GM23248 (cell line): Measurements from ENCODE around the gene IGF1R. TPM values are rescaled to one million over a fixed set of nuclear protein-coding genes. Genes with fewer than 3 reads are reported as not detected.

Source experiments
- DNase-seq: peaks from one replicate; pipeline ENCODE4 v3.0.0-alpha.2; 2015
- H2AFZ ChIP-seq: fragments of 200-600 bp; sonication (generic); 2 replicates; pipeline ENCODE4 v1.6.1; 2016; ENCODE audit warnings: antibody characterized with exemption
- H3F3A ChIP-seq: fragments of 200-600 bp; sonication (generic); 2 replicates; pipeline ENCODE4 v1.6.1; 2016; ENCODE audit warnings: mild to moderate bottlenecking, antibody characterized with exemption, mixed run types; ENCODE audit not compliant: insufficient read depth
- H3K27ac ChIP-seq: fragments of 200-600 bp; sonication (generic); 2 replicates; pipeline ENCODE4 v1.5.1; 2016; ENCODE audit warnings: mild to moderate bottlenecking
- H3K27me3 ChIP-seq: fragments of 200-600 bp; sonication (generic); replicated peaks from 2 replicates; pipeline ENCODE4 v1.6.1; 2016; ENCODE audit warnings: mild to moderate bottlenecking; ENCODE audit not compliant: insufficient read depth
- H3K36me3 ChIP-seq: fragments of 200-600 bp; sonication (generic); 2 replicates; pipeline ENCODE4 v1.6.1; 2016; ENCODE audit warnings: low read depth, mild to moderate bottlenecking
- H3K4me1 ChIP-seq: fragments of 200-600 bp; sonication (generic); 2 replicates; pipeline ENCODE4 v1.6.1; 2016; ENCODE audit warnings: mild to moderate bottlenecking; ENCODE audit not compliant: insufficient read depth
- H3K4me2 ChIP-seq: fragments of 200-600 bp; sonication (generic); one replicate; pipeline ENCODE4 v1.6.1; 2016; ENCODE audit warnings: mild to moderate bottlenecking; ENCODE audit not compliant: unreplicated experiment
- H3K4me3 ChIP-seq: fragments of 200-600 bp; sonication (generic); 2 replicates; pipeline ENCODE4 v1.5.1; 2016; ENCODE audit warnings: mild to moderate bottlenecking
- H3K79me2 ChIP-seq: fragments of 200-600 bp; sonication (generic); 2 replicates; pipeline ENCODE4 v1.6.1; 2016; ENCODE audit warnings: mild to moderate bottlenecking; ENCODE audit not compliant: insufficient read depth
- H3K9ac ChIP-seq: fragments of 200-600 bp; sonication (generic); 2 replicates; pipeline ENCODE4 v1.6.1; 2016; ENCODE audit warnings: mild to moderate bottlenecking
- H3K9me2 ChIP-seq: fragments of 200-600 bp; sonication (generic); 2 replicates; pipeline ENCODE4 v1.6.1; 2016; ENCODE audit warnings: mixed run types, mild to moderate bottlenecking, moderate library complexity; ENCODE audit not compliant: insufficient read depth
- H3K9me3 ChIP-seq: fragments of 200-600 bp; sonication (generic); one replicate; pipeline ENCODE4 v1.6.1; 2017; ENCODE audit warnings: low read depth
- H4K20me1 ChIP-seq: fragments of 200-600 bp; sonication (generic); 2 replicates; pipeline ENCODE4 v1.6.0; 2016; ENCODE audit not compliant: insufficient read depth
- EZH2 ChIP-seq: fragments of 200-600 bp; sonication (generic); IDR thresholded peaks from 2 replicates; pipeline ENCODE4 v1.6.1; 2018; ENCODE audit warnings: antibody characterized with exemption, mild to moderate bottlenecking; ENCODE audit not compliant: insufficient read depth, poor library complexity, severe bottlenecking
- EZH2phosphoT487 ChIP-seq: fragments of 200-600 bp; sonication (generic); IDR thresholded peaks from 2 replicates; pipeline ENCODE4 v1.6.1; 2018; ENCODE audit warnings: antibody characterized with exemption, moderate library complexity, mild to moderate bottlenecking, low read depth; ENCODE audit not compliant: insufficient read depth
- WGBS, 2 experiments: methylation state at CpG; one replicate each; pipeline ENCODE4 v1.1.6; 2015 to 2017; ENCODE audit warnings: low lambda C conversion rate in 2 of 2, low coverage in 1 of 2; ENCODE audit errors: missing lambda C conversion rate in 2 of 2; 5-methylcytosine and 5-hydroxymethylcytosine counted together
- in situ Hi-C: fragments of 300-500 bp; cut with MboI; formaldehyde crosslinking; loops from 2 replicates; pipeline ENCODE4 v1.15.0; 2020
- polyA plus RNA-seq: library from polyadenylated mRNA; unstranded; fragments of >200 nt; fragmentation: Nextera tagmentation; extraction: Ambion mirVana; gene quantifications from 2 replicates; pipeline ENCODE4 v1.2.1, GENCODE V29; 2016
- total RNA-seq: library from RNA; depleted of rRNA; stranded (reverse); fragments of >200 nt; shearing (Covaris generic); gene quantifications from 2 replicates; pipeline ENCODE4 v1.2.3, GENCODE V29; 2014

Gene IGF1R
- total and polyA plus RNA-seq, 2 experiments from 2014 or later, result 22.0 to 48.6 TPM

GRCh38 chr15:98779463-98780071 lies 131.2 kb downstream of the IGF1R start:
- H3K36me3 ChIP-seq, result no peaks in the 10 kb centered on the region
- H3K9me3 ChIP-seq, result no peaks in the 10 kb centered on the region
- no peak overlapping the region for H3K4me3 ChIP-seq
- H2AFZ ChIP-seq, result no peak overlapping the region
- TF ChIP-seq EZH2phosphoT487 (no peak), EZH2 (no peak)
- H3K9me2 ChIP-seq, result no peaks in the 10 kb centered on the region
- H3K4me2 ChIP-seq, result peak overlapping the region; percentile 5
- peak overlapping the region; percentile 0; the same call in 1 of the 2 replicates for H3K27ac ChIP-seq
- peaks cover 98% of the 10 kb centered on the region for H3K79me2 ChIP-seq
- 0 out of 2 replicates have a peak overlapping the region, but pooled peaks have one; percentile 31 for H3K9ac ChIP-seq
- peaks cover 26% of the 10 kb centered on the region for H3K4me1 ChIP-seq
- peaks cover 18% of the 10 kb centered on the region for H3F3A ChIP-seq
- DNase-seq, result peak; percentile 83
- in situ Hi-C loops, result no loop called here
- WGBS, 2 experiments, result 23% methylated on average over 16 of the region's 16 CpGs
- H4K20me1 ChIP-seq, result no peaks in the 10 kb centered on the region; the same call in 1 of the 2 replicates
- no peaks in the 10 kb centered on the region for H3K27me3 ChIP-seq

- Histone ChIP-seq H3K4me3 (no peak overlapping the region), H4K20me1 (no peaks in the 10 kb centered on the region; the same call in 1 of the 2 replicates), H3F3A (peaks cover 18% of the 10 kb centered on the region), H3K4me1 (peaks cover 23% of the 10 kb centered on the region), H3K27ac (no peak overlapping the region), H3K36me3 (no peaks in the 10 kb centered on the region), H2AFZ (no peak overlapping the region), H3K79me2 (peaks cover 98% of the 10 kb centered on the region), H3K9ac (no peak overlapping the region), H3K9me2 (no peaks in the 10 kb centered on the region), H3K4me2 (no peak overlapping the region), H3K27me3 (no peaks in the 10 kb centered on the region), H3K9me3 (no peaks in the 10 kb centered on the region)
- TF ChIP-seq EZH2, result no peak
- no peak for TF ChIP-seq EZH2phosphoT487
- no peak for DNase-seq
- 100% methylated on average over 1 of the region's 1 CpG for WGBS, 2 experiments
- in situ Hi-C loops, result no loop called here
These were observed 133.5 kb downstream of the IGF1R start for GRCh38 chr15:98781838-98782237.

- Histone ChIP-seq H3K4me1 (peaks cover 33% of the 10 kb centered on the region), H4K20me1 (no peaks in the 10 kb centered on the region; the same call in 1 of the 2 replicates), H3K4me2 (no peak overlapping the region), H3K27ac (no peak overlapping the region), H3K79me2 (peaks cover 98% of the 10 kb centered on the region), H3K9me2 (no peaks in the 10 kb centered on the region), H3F3A (peaks cover 18% of the 10 kb centered on the region), H3K9ac (no peak overlapping the region), H3K36me3 (no peaks in the 10 kb centered on the region), H3K9me3 (no peaks in the 10 kb centered on the region), H3K27me3 (no peaks in the 10 kb centered on the region), H2AFZ (no peak overlapping the region), H3K4me3 (no peak overlapping the region)
- WGBS, 2 experiments, result 65 to 69% methylated on average over 1 of the region's 1 CpG
- DNase-seq, result no peak
- in situ Hi-C loops, result no loop called here
- no peak for TF ChIP-seq EZH2phosphoT487
- no peak for TF ChIP-seq EZH2
These were observed 134.5 kb downstream of the IGF1R start for GRCh38 chr15:98782801-98783200.

GRCh38 chr15:98785431-98785806 lies 137.1 kb downstream of the IGF1R start:
- Histone ChIP-seq H3K79me2 (peaks cover 100% of the 10 kb centered on the region), H3K4me3 (no peak overlapping the region), H3K9ac (no peak overlapping the region), H2AFZ (no peak overlapping the region), H3K4me2 (no peak overlapping the region), H4K20me1 (peaks cover 5% of the 10 kb centered on the region; the same call in 1 of the 2 replicates), H3F3A (peaks cover 18% of the 10 kb centered on the region), H3K27me3 (no peaks in the 10 kb centered on the region), H3K9me3 (no peaks in the 10 kb centered on the region), H3K4me1 (peaks cover 33% of the 10 kb centered on the region), H3K36me3 (no peaks in the 10 kb centered on the region), H3K27ac (no peak overlapping the region), H3K9me2 (no peaks in the 10 kb centered on the region)
- in situ Hi-C loops, result no loop called here
- no peak for TF ChIP-seq EZH2phosphoT487
- DNase-seq, result no peak
- WGBS, 2 experiments, result 85 to 86% methylated on average over 3 of the region's 3 CpGs
